Epithelial cell of prostate (primary cell): ENCODE results near the gene NPTN.
"Not testable (repeated sequence)": the region's sequence is repeated elsewhere in the genome, so short reads cannot be mapped to it uniquely, and the experiment has no call there.

ENCODE experiments used
- DNase-seq: peaks from one replicate; pipeline ENCODE4 v3.0.0-alpha.2; 2011; ENCODE audit warnings: low read depth, low spot score
- H3K27ac ChIP-seq: fragments of 450-650 bp; 2 replicates; pipeline ENCODE4 v1.5.1; 2017; ENCODE audit warnings: mild to moderate bottlenecking

Gene NPTN

GRCh38 chr15:73575636-73576247 lies 57.4 kb downstream of the NPTN start:
- H3K27ac ChIP-seq: peak overlapping the region; percentile 84
- DNase-seq: peak; percentile 93

- peak overlapping the region; percentile 20 for H3K27ac ChIP-seq
- DNase-seq: peak; percentile 80
These were observed 59.6 kb downstream of the NPTN start for GRCh38 chr15:73573572-73573971.

- H3K27ac ChIP-seq: peak overlapping the region; percentile 20
- DNase-seq: no peak
These were observed 60.2 kb downstream of the NPTN start for GRCh38 chr15:73573037-73573436.

- DNase-seq: no peak
- H3K27ac ChIP-seq: no peak overlapping the region
These were observed 60.9 kb downstream of the NPTN start for GRCh38 chr15:73572296-73572695.

- DNase-seq: no peak
- H3K27ac ChIP-seq: no peak overlapping the region
These were observed 61.8 kb downstream of the NPTN start for GRCh38 chr15:73571346-73571745.

- H3K27ac ChIP-seq: no peak overlapping the region
- no peak for DNase-seq
These were observed 62.7 kb downstream of the NPTN start for GRCh38 chr15:73570355-73571032.

- no peak for DNase-seq
- H3K27ac ChIP-seq: no peak overlapping the region
These were observed 63.8 kb downstream of the NPTN start for GRCh38 chr15:73569361-73569760.

GRCh38 chr15:73568564-73569280 lies 64.5 kb downstream of the NPTN start:
- no peak overlapping the region for H3K27ac ChIP-seq
- no peak for DNase-seq

- no peak overlapping the region for H3K27ac ChIP-seq
- DNase-seq: no peak
These were observed 66.2 kb downstream of the NPTN start for GRCh38 chr15:73567020-73567419.

GRCh38 chr15:73564255-73564654 lies 68.9 kb downstream of the NPTN start:
- peak; percentile 10 for DNase-seq
- H3K27ac ChIP-seq: no peak overlapping the region

GRCh38 chr15:73560501-73561117 lies 72.6 kb downstream of the NPTN start:
- no peak overlapping the region for H3K27ac ChIP-seq
- DNase-seq: peak; percentile 26

- H3K27ac ChIP-seq: no peak overlapping the region
- DNase-seq: no peak
These were observed 74.7 kb downstream of the NPTN start for GRCh38 chr15:73558529-73558928.

- H3K27ac ChIP-seq: no peak overlapping the region
- DNase-seq: no peak
These were observed 78.1 kb downstream of the NPTN start for GRCh38 chr15:73555080-73555479.

- DNase-seq: no peak
- no peak overlapping the region for H3K27ac ChIP-seq
These were observed 83.0 kb downstream of the NPTN start for GRCh38 chr15:73550190-73550589.

- DNase-seq: not testable (repeated sequence)
These were observed 84.3 kb downstream of the NPTN start for GRCh38 chr15:73548925-73549324.

GRCh38 chr15:73541479-73541878 lies 91.7 kb downstream of the NPTN start:
- no peak for DNase-seq

More at GRCh38 chr15:73548925-73549324, 84.3 kb downstream of the NPTN start:
- not testable (repeated sequence) for H3K27ac ChIP-seq

GRCh38 chr15:73540161-73540560 lies 93.0 kb downstream of the NPTN start:
- DNase-seq: no peak
- no peak overlapping the region for H3K27ac ChIP-seq

More at GRCh38 chr15:73541479-73541878, 91.7 kb downstream of the NPTN start:
- no peak overlapping the region for H3K27ac ChIP-seq

GRCh38 chr15:73539212-73540128 lies 93.7 kb downstream of the NPTN start:
- DNase-seq: no peak
- no peak overlapping the region for H3K27ac ChIP-seq

GRCh38 chr15:73538563-73539211 lies 94.5 kb downstream of the NPTN start:
- H3K27ac ChIP-seq: no peak overlapping the region
- DNase-seq: no peak
